Esophagus squamous epithelium (tissue), 5 donors: Measurements from ENCODE around the gene SAMD11. TPM values are rescaled to one million over a fixed set of nuclear protein-coding genes. Genes with fewer than 3 reads are reported as not detected.

Experiments used
- DNase-seq: peaks from one replicate; lab custom pipeline; 2025; lab: John Stamatoyannopoulos, UW
- H3K27ac ChIP-seq, 4 donors: fragments of 200-600 bp; sonication (generic); one replicate each; pipeline ENCODE4 v1.5.1; 2016 to 2019; ENCODE audit warnings: mild to moderate bottlenecking in 1 of 4
- H3K27me3 ChIP-seq, 4 donors: fragments of 200-600 bp; sonication (generic); 1 replicate in 3 of 4; 2 replicates in 1 of 4; pipeline versions ENCODE4 v1.5.1 to v1.6.0; 2017 to 2021; ENCODE audit warnings: antibody characterized with exemption in 1 of 4
- H3K36me3 ChIP-seq, 3 donors: fragments of 200-600 bp; sonication (generic); one replicate each; pipeline ENCODE4 v1.5.1; 2016 to 2019
- H3K4me1 ChIP-seq, 3 donors: fragments of 200-600 bp; sonication (generic); one replicate each; pipeline ENCODE4 v1.5.1; 2017 to 2019
- H3K4me3 ChIP-seq, 4 donors: fragments of 200-600 bp; sonication (generic); 1 replicate in 3 of 4; 2 replicates in 1 of 4; pipeline ENCODE4 v1.5.1; 2016 to 2019; ENCODE audit warnings: mild to moderate bottlenecking in 2 of 4, moderate library complexity in 1 of 4
- H3K9me3 ChIP-seq, 3 donors: fragments of 200-600 bp; sonication (generic); one replicate each; pipeline ENCODE4 v1.5.1; 2016 to 2019
- POLR2A ChIP-seq, 4 donors: fragments of 450-650 bp; IDR thresholded peaks; one replicate each; pipeline ENCODE4 v1.6.1; 2017; ENCODE audit warnings: antibody characterized with exemption in 4 of 4, mild to moderate bottlenecking in 4 of 4, moderate library complexity in 3 of 4
- WGBS, 2 donors: methylation state at CpG; one replicate each; pipeline ENCODE4 v1.1.5; 2018; 5-methylcytosine and 5-hydroxymethylcytosine counted together
- intact Hi-C: fragments of 100-400 bp; cut with DNase I; formaldehyde crosslinking; loops from one replicate; pipeline ENCODE4 v1.15.0; 2022
- total RNA-seq, 4 donors: library from RNA; depleted of rRNA; stranded (reverse); fragments of >200 nt; gene quantifications; one replicate each; pipeline ENCODE4 v1.1.0, GENCODE V29; 2016
- TF ChIP-seq, protein P1 (sequence below), 6 experiments: fragments of 450-650 bp in 4 of 6; fragments of 200-600 bp in 2 of 6; sonication (generic) in 2 of 6; IDR thresholded peaks; one replicate each; pipeline ENCODE4 v1.5.1; 2016 to 2019; ENCODE audit warnings: antibody characterized with exemption in 6 of 6, mild to moderate bottlenecking in 4 of 6, moderate library complexity in 4 of 6
- donor health status: DM: yes; HTN: yes; CAD: no.

SAMD11 gene
- total RNA-seq, 4 donors from 2014 or later: 0.48 to 0.95 (median 0.57) TPM; not detected in 1

- intact Hi-C loops: no loop called here
- H3K4me1 ChIP-seq: peaks cover 11 to 42% (median 13%) of the 10 kb centered on the region in 3 donors
- no peak overlapping the region for H3K27ac ChIP-seq
- no peaks in the 10 kb centered on the region for H3K36me3 ChIP-seq
- no peaks in the 10 kb centered on the region for H3K9me3 ChIP-seq
- H3K27me3 ChIP-seq: peaks cover 0 to 94% (median 17%) of the 10 kb centered on the region in 4 donors
- no peak for DNase-seq
- H3K4me3 ChIP-seq: no peak overlapping the region
- 44 to 60% methylated on average over 7 to 11 of the region's 16 CpGs for WGBS, 2 donors
- no peak for TF ChIP-seq POLR2A (IDR thresholded peaks at IDR 0.05)
- TF ChIP-seq, protein P1, sequence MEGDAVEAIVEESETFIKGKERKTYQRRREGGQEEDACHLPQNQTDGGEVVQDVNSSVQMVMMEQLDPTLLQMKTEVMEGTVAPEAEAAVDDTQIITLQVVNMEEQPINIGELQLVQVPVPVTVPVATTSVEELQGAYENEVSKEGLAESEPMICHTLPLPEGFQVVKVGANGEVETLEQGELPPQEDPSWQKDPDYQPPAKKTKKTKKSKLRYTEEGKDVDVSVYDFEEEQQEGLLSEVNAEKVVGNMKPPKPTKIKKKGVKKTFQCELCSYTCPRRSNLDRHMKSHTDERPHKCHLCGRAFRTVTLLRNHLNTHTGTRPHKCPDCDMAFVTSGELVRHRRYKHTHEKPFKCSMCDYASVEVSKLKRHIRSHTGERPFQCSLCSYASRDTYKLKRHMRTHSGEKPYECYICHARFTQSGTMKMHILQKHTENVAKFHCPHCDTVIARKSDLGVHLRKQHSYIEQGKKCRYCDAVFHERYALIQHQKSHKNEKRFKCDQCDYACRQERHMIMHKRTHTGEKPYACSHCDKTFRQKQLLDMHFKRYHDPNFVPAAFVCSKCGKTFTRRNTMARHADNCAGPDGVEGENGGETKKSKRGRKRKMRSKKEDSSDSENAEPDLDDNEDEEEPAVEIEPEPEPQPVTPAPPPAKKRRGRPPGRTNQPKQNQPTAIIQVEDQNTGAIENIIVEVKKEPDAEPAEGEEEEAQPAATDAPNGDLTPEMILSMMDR (IDR thresholded peaks at IDR 0.05): no peak
Observed at GRCh38 chr1:913491-914130, 10.1 kb upstream of the SAMD11 start.

DNA sequence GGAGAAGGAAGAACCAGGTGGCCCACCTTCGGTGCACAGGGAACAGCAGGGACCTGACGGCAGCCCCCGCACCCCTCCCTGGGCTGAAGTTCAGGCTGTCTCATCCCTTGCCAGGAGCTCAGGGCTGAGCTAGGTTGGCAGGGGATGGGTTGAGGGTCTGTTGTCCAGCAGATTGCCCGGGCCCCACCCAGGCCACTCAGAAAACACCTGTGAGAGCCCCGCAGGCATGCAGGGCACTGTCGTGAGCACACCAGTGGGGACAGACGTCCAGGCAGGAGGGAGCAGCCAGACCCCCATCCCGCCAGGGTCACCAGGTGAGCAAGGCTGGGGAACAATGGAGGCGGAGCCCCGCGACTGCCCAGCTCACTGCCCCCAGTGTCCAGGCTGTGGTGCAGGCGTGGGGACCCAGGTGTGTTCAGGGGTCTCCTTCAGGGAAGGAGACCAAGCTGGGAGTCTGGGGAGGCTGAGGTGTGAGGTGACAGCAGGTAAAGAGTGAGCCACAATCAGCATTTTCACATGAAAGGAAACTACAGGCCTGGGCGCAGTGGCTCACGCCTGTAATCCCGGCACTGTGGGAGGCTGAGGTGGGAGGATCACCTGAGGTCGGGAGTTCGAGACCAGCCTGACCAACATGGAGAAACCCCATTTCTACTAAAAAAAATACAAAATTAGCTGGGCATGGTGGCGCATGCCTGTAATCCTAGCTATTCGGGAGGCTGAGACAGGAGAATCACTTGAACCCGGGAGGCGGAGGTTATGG, 9.4 kb upstream of the SAMD11 start:
- intact Hi-C loops: no loop called here
- Histone ChIP-seq H3K27me3 (peaks cover 4 to 98% (median 21%) of the 10 kb centered on the region in 4 donors), H3K27ac (no peak overlapping the region), H3K36me3 (no peaks in the 10 kb centered on the region), H3K9me3 (no peaks in the 10 kb centered on the region), H3K4me3 (no peak overlapping the region), H3K4me1 (peaks cover 11 to 42% (median 13%) of the 10 kb centered on the region in 3 donors)
- WGBS, 2 donors: 70 to 81% methylated on average over 9 to 14 of the region's 21 CpGs
- no peak for DNase-seq
- TF ChIP-seq, protein P1 (IDR thresholded peaks at IDR 0.05): no peak
- no peak for TF ChIP-seq POLR2A (IDR thresholded peaks at IDR 0.05)

GRCh38 chr1:914891-915280, 8.8 kb upstream of the SAMD11 start:
- H3K4me3 ChIP-seq: no peak overlapping the region
- DNase-seq: no peak
- no peak for TF ChIP-seq POLR2A (IDR thresholded peaks at IDR 0.05)
- intact Hi-C loops: no loop called here
- no peaks in the 10 kb centered on the region for H3K9me3 ChIP-seq
- H3K4me1 ChIP-seq: peaks cover 11 to 41% (median 11%) of the 10 kb centered on the region in 3 donors
- no peaks in the 10 kb centered on the region for H3K36me3 ChIP-seq
- WGBS, 2 donors: 55 to 73% methylated on average over 6 of the region's 6 CpGs
- H3K27me3 ChIP-seq: peaks cover 9 to 100% (median 25%) of the 10 kb centered on the region in 4 donors
- no peak overlapping the region for H3K27ac ChIP-seq

GRCh38 chr1:915295-916172, 8.2 kb upstream of the SAMD11 start:
- Histone ChIP-seq H3K9me3 (no peaks in the 10 kb centered on the region), H3K27ac (no peak overlapping the region), H3K4me1 (peaks cover 10 to 41% (median 16%) of the 10 kb centered on the region in 3 donors), H3K27me3 (peaks cover 15 to 100% (median 20%) of the 10 kb centered on the region in 4 donors), H3K36me3 (no peaks in the 10 kb centered on the region), H3K4me3 (no peak overlapping the region)
- intact Hi-C loops: no loop called here
- WGBS, 2 donors: 73 to 78% methylated on average over 16 to 24 of the region's 28 CpGs
- TF ChIP-seq POLR2A (IDR thresholded peaks at IDR 0.05): no peak
- TF ChIP-seq, protein P1 (IDR thresholded peaks at IDR 0.05): no peak
- no peak for DNase-seq
